Transverse colon (tissue), 4 donors: ENCODE measurements around the gene DTD1. TPM values are rescaled to one million over a fixed set of nuclear protein-coding genes. Genes with fewer than 3 reads are reported as not detected.
A peak's percentile ranks its signal among the peaks of the same experiment; 100 is the strongest.

ENCODE experiments used
- DNase-seq: peaks from one replicate; pipeline ENCODE4 v3.0.0-alpha.2; 2019
- H3K27ac ChIP-seq, 4 donors: fragments of 200-600 bp; sonication (generic); 2 replicates each; pipeline ENCODE4 v1.5.1; 2016 to 2018; ENCODE audit warnings: inconsistent platforms in 4 of 4
- H3K27me3 ChIP-seq: fragments of 200-600 bp; sonication (generic); 2 replicates; pipeline ENCODE4 v1.5.1; 2017; ENCODE audit warnings: inconsistent platforms
- H3K36me3 ChIP-seq, 4 donors: fragments of 200-600 bp; sonication (generic); 2 replicates each; pipeline ENCODE4 v1.5.1; 2017 to 2019; ENCODE audit warnings: inconsistent platforms in 4 of 4
- H3K4me1 ChIP-seq, 4 donors: fragments of 200-600 bp; sonication (generic); 2 replicates each; pipeline ENCODE4 v1.5.1; 2017 to 2020; ENCODE audit warnings: inconsistent platforms in 4 of 4
- H3K4me3 ChIP-seq, 4 donors: fragments of 200-600 bp; sonication (generic); 1 replicate in 1 of 4; 2 replicates in 3 of 4; pipeline versions ENCODE4 v1.5.1 to v1.6.1; 2017 to 2019; ENCODE audit warnings: inconsistent platforms in 4 of 4
- H3K9me3 ChIP-seq, 2 donors: fragments of 200-600 bp; sonication (generic); 2 replicates each; pipeline ENCODE4 v1.5.1; 2017 to 2019; ENCODE audit warnings: inconsistent platforms in 2 of 2
- EP300 ChIP-seq: sonication (generic); formaldehyde crosslinking; IDR thresholded peaks from one replicate; pipeline ENCODE4 v1.6.1; 2017; ENCODE audit warnings: antibody characterized with exemption, low read depth
- POLR2A ChIP-seq: fragments of 450-650 bp; IDR thresholded peaks from one replicate; pipeline ENCODE4 v1.6.1; 2016; ENCODE audit warnings: antibody characterized with exemption, mild to moderate bottlenecking, moderate library complexity
- POLR2AphosphoS5 ChIP-seq, 3 donors: sonication (generic); formaldehyde crosslinking; IDR thresholded peaks; one replicate each; pipeline ENCODE4 v1.6.1; 2016; ENCODE audit warnings: antibody characterized with exemption in 3 of 3
- WGBS, 2 donors: methylation state at CpG; one replicate each; pipeline ENCODE4 v1.1.5; 2018; ENCODE audit warnings: low coverage in 1 of 2; 5-methylcytosine and 5-hydroxymethylcytosine counted together
- in situ Hi-C, 4 donors: fragments of 200-750 bp; cut with MboI; loops; one replicate each; pipeline versions ENCODE4 v1.15.0 to v1.15.1; 2017; ENCODE audit warnings: low sequenced_read_pairs in 3 of 4, low pct_ligation_motif_present in 1 of 4, low pct_unique_long_range_greater_than_20kb in 1 of 4
- intact Hi-C: fragments of 100-400 bp; cut with DNase I; formaldehyde crosslinking; loops from one replicate; pipeline ENCODE4 v1.15.1; 2023; ENCODE audit warnings: low total_unique reads
- total RNA-seq, 4 donors: library from RNA; depleted of rRNA; stranded (reverse); fragments of >200 nt; gene quantifications; one replicate each; pipeline ENCODE4 v1.1.0, GENCODE V29; 2016
- TF ChIP-seq, protein P1 (sequence below), 5 experiments: fragments of 200-600 bp in 3 of 5; fragments of 450-650 bp in 2 of 5; sonication (generic) in 3 of 5; IDR thresholded peaks; 1 replicate in 2 of 5; 2 replicates in 3 of 5; pipeline ENCODE4 v1.5.1; 2016 to 2017; ENCODE audit warnings: antibody characterized with exemption in 5 of 5, inconsistent platforms in 3 of 5, mild to moderate bottlenecking in 2 of 5, moderate library complexity in 1 of 5

DTD1 gene
- total RNA-seq, 4 donors from 2014 or later: 3.7 to 17.6 (median 9.8) TPM

DNA sequence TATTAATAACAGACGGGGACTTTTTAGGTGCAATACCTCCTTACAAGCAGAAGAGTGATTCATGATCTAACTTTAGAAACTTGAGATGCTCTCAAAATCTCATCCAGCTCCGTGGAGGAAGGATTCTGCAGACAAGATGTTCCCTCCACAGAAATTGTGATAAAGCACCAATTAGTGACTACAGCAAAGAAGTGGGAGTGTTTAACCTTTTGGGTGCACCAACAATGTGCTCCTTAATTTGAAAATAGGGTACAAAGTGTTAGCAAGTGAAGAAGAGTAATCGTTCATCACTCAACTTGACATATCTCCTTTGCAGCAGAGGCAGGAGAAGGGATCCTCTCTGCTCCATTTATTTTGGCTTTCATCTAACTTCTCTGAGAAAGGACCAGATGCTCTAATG is 202.9 kb downstream of the DTD1 start:
- intact Hi-C loops (no loop called here), in situ Hi-C loops (no loop called here)
- 71 to 79% methylated on average over 2 to 3 of the region's 3 CpGs for WGBS, 2 donors
- Histone ChIP-seq H3K4me1 (peaks cover 0 to 10% (median 2%) of the 10 kb centered on the region in 4 donors), H3K27me3 (no peaks in the 10 kb centered on the region), H3K27ac (no peak overlapping the region), H3K9me3 (no peaks in the 10 kb centered on the region), H3K4me3 (no peak overlapping the region), H3K36me3 (no peaks in the 10 kb centered on the region)
- no peak for TF ChIP-seq POLR2AphosphoS5 (IDR thresholded peaks at IDR 0.05)
- no peak for TF ChIP-seq EP300
- TF ChIP-seq, protein P1, sequence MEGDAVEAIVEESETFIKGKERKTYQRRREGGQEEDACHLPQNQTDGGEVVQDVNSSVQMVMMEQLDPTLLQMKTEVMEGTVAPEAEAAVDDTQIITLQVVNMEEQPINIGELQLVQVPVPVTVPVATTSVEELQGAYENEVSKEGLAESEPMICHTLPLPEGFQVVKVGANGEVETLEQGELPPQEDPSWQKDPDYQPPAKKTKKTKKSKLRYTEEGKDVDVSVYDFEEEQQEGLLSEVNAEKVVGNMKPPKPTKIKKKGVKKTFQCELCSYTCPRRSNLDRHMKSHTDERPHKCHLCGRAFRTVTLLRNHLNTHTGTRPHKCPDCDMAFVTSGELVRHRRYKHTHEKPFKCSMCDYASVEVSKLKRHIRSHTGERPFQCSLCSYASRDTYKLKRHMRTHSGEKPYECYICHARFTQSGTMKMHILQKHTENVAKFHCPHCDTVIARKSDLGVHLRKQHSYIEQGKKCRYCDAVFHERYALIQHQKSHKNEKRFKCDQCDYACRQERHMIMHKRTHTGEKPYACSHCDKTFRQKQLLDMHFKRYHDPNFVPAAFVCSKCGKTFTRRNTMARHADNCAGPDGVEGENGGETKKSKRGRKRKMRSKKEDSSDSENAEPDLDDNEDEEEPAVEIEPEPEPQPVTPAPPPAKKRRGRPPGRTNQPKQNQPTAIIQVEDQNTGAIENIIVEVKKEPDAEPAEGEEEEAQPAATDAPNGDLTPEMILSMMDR (IDR thresholded peaks at IDR 0.05): no peak
- no peak for TF ChIP-seq POLR2A
- no peak for DNase-seq

DNA sequence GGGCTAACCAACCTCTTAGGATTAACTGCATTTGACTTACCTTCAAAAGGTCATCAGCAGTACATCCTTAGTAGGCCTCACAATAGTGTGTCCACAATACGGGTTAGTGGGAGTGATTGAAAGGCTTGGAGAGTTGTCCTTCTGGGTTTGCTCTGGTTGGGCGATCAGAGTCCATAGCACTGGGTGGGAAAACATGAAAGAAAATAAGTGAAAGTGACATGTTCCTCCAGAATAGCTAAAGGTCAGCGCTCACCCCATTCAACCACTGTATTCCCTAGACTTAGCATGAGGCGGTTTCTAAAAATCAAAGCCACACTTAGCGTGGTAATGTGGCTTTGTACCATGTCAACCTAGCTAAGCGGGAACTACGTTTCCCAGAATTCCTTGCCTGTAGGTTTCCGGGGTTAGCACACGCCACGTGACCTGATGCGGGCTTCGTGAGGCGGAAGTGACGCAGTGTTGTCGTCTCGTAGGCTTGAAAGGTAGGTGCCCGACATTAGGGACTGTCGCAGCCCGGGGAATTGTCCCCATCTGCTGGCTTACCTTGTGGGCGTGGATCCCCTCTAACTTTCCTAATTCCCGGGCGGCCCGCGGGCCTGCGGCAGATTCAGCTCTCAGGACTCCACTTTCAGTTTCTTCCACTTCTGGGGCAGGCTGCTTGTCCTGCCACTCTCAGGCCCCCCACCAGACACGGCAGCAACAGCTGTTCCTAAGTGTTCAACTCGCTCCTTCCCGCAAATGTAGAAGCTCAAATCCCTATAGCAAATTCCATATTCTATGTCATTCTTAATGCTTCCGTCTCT is 206.0 kb downstream of the DTD1 start:
- peak; percentile 91 for DNase-seq
- H3K4me3 ChIP-seq: peak overlapping the region; percentile 49 to 65 (median 58)
- WGBS, 2 donors: 0 to 13% methylated on average over 2 to 17 of the region's 29 CpGs
- H3K27me3 ChIP-seq: no peaks in the 10 kb centered on the region
- no peaks in the 10 kb centered on the region for H3K9me3 ChIP-seq
- H3K36me3 ChIP-seq: no peaks in the 10 kb centered on the region
- TF ChIP-seq POLR2A (peak; percentile 63), POLR2AphosphoS5 (IDR thresholded peaks at IDR 0.05) (peak; percentile 78 to 84 (median 84))
- TF ChIP-seq, protein P1 (IDR thresholded peaks at IDR 0.05): no peak
- intact Hi-C loops: no loop called here
- in situ Hi-C loops: no loop called here
- H3K4me1 ChIP-seq: peaks cover 0 to 10% (median 2%) of the 10 kb centered on the region in 4 donors
- H3K27ac ChIP-seq: peak overlapping the region; percentile 77 to 89 (median 85)

DNA sequence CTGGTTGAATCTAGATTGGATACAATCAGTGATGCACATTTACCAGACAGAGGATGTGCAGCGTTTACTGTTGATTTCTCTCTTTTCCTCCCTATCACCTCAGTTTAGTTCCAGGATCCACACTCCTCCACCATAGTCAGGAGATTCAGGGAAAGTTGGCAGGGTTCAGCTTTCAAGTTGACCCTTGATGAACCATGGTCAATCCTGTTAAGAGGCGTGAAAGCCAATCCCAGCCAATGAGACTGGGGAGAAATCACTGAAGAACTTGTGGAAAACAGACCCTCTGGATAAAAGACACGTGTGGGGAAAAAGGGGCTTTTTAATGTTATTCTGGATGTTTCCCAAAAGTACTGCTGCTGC is 206.6 kb downstream of the DTD1 start:
- H3K4me1 ChIP-seq: peaks cover 0 to 10% (median 2%) of the 10 kb centered on the region in 4 donors
- intact Hi-C loops: no loop called here
- in situ Hi-C loops: no loop called here

DNA sequence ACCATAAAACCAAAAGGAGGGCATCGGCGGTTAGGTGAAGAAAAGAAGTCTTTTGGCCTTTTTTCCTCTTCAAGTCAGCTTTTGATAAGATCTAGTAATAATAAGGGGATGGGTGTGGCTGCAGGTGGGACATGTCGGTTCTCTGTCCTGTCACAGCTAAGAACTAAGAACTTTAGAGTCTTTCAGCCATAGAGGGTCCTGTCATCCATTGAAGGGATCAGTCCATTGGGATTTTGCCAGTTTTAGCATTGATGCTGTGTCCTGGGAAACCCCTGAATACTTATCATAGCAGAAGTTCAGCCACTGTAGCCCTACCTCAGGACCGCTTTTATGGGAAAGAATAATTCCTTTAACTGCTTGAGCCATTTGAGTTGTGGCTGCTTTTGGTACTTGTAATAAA is 207.5 kb downstream of the DTD1 start:
- TF ChIP-seq POLR2A: no peak
- no peak for TF ChIP-seq EP300
- no peak for TF ChIP-seq POLR2AphosphoS5 (IDR thresholded peaks at IDR 0.05)
- TF ChIP-seq, protein P1 (IDR thresholded peaks at IDR 0.05): no peak
- Histone ChIP-seq H3K27ac (no peak overlapping the region), H3K27me3 (no peaks in the 10 kb centered on the region), H3K9me3 (no peaks in the 10 kb centered on the region), H3K36me3 (no peaks in the 10 kb centered on the region), H3K4me1 (peaks cover 0 to 10% (median 2%) of the 10 kb centered on the region in 4 donors), H3K4me3 (no peak overlapping the region)
- intact Hi-C loops (no loop called here), in situ Hi-C loops (no loop called here)
- no peak for DNase-seq
- 91% methylated on average over 4 of the region's 4 CpGs; no CpG with 5 or more reads in 1 of the 2 donors for WGBS, 2 donors

More for the DNA sequence above, 206.6 kb downstream of the DTD1 start:
- no peaks in the 10 kb centered on the region for H3K27me3 ChIP-seq
- H3K4me3 ChIP-seq: peak overlapping the region; percentile 49 to 65 (median 58)
- peak overlapping the region; percentile 77 to 89 (median 85) for H3K27ac ChIP-seq
- TF ChIP-seq POLR2A: no peak
- no peak for TF ChIP-seq EP300
- TF ChIP-seq, protein P1 (IDR thresholded peaks at IDR 0.05): no peak
- TF ChIP-seq POLR2AphosphoS5 (IDR thresholded peaks at IDR 0.05): no peak
- no peaks in the 10 kb centered on the region for H3K36me3 ChIP-seq
- no peak for DNase-seq
- 43 to 56% methylated on average over 1 to 3 of the region's 3 CpGs for WGBS, 2 donors
- H3K9me3 ChIP-seq: no peaks in the 10 kb centered on the region
